Fibroblast of lung (primary cell): ENCODE results near the gene ITPR1. TPM values are rescaled to one million over a fixed set of nuclear protein-coding genes. Genes with fewer than 3 reads are reported as not detected.

Source experiments
- DNase-seq, 2 donors: peaks; one replicate each; pipeline versions ENCODE4 v3.0.0 to v3.0.0-alpha.2; 2010; ENCODE audit warnings: low read depth in 2 of 2
- H2AFZ ChIP-seq: 2 replicates; pipeline ENCODE4 v1.5.1; 2012; ENCODE audit warnings: low read length, control low read depth, inconsistent platforms
- H3K27ac ChIP-seq: 2 replicates; pipeline ENCODE4 v1.5.1; 2011; ENCODE audit warnings: low read length, control low read depth; ENCODE audit not compliant: insufficient read depth
- H3K27me3 ChIP-seq: 2 replicates; pipeline ENCODE4 v1.5.1; 2011; ENCODE audit warnings: mild to moderate bottlenecking, low read length; ENCODE audit not compliant: control insufficient read depth, insufficient read depth
- H3K36me3 ChIP-seq: 2 replicates; pipeline ENCODE4 v1.5.1; 2011; ENCODE audit warnings: low read length; ENCODE audit not compliant: control insufficient read depth, insufficient read depth
- H3K4me1 ChIP-seq: 2 replicates; pipeline ENCODE4 v1.5.1; 2011; ENCODE audit warnings: low read length; ENCODE audit not compliant: control insufficient read depth, insufficient read depth; ENCODE audit errors: extremely low read depth
- H3K4me2 ChIP-seq: 2 replicates; pipeline ENCODE4 v1.5.1; 2011; ENCODE audit warnings: low read length, control low read depth; ENCODE audit not compliant: insufficient read depth; ENCODE audit errors: extremely low read depth
- H3K4me3 ChIP-seq, 4 experiments: fragments of 200-600 bp in 1 of 4; sonication (generic) in 1 of 4; replicated peaks in 1 of 4; 2 replicates each; pipeline ENCODE4 v1.5.1; 2011 to 2016; ENCODE audit warnings: low read length in 4 of 4, low read depth in 3 of 4, mild to moderate bottlenecking in 3 of 4, control low read depth in 2 of 4, inconsistent platforms in 1 of 4, mixed read lengths in 1 of 4; ENCODE audit not compliant: insufficient read depth in 1 of 4; ENCODE audit errors: control extremely low read depth in 1 of 4
- H3K79me2 ChIP-seq: 2 replicates; pipeline ENCODE4 v1.5.1; 2012; ENCODE audit warnings: mild to moderate bottlenecking, low read length, inconsistent platforms; ENCODE audit not compliant: control insufficient read depth, insufficient read depth
- H3K9ac ChIP-seq: 2 replicates; pipeline ENCODE4 v1.5.1; 2011; ENCODE audit warnings: mild to moderate bottlenecking, low read length, control low read depth; ENCODE audit not compliant: insufficient read depth
- H3K9me3 ChIP-seq: 2 replicates; pipeline ENCODE4 v1.5.1; 2012; ENCODE audit warnings: low read depth, low read length; ENCODE audit not compliant: control insufficient read depth, insufficient read depth
- H4K20me1 ChIP-seq: 2 replicates; pipeline ENCODE4 v1.5.1; 2011; ENCODE audit warnings: low read length; ENCODE audit not compliant: control insufficient read depth, insufficient read depth; ENCODE audit errors: extremely low read depth
- CTCF ChIP-seq, 2 donors: IDR thresholded peaks in 1 of 2; conservative IDR thresholded peaks in 1 of 2; 1 replicate in 1 of 2; 2 replicates in 1 of 2; pipeline ENCODE4 v1.5.1; 2011 to 2012; ENCODE audit warnings: low read length in 2 of 2, control low read depth in 1 of 2, inconsistent platforms in 1 of 2, low read depth in 1 of 2, mild to moderate bottlenecking in 1 of 2
- EZH2 ChIP-seq: IDR thresholded peaks from 2 replicates; pipeline ENCODE4 v1.5.1; 2012; ENCODE audit warnings: low read length, control low read depth, mild to moderate bottlenecking; ENCODE audit errors: missing control alignments
- polyA plus RNA-seq, 2 donors: library from polyadenylated mRNA; depleted of rRNA in 1 of 2; stranded (reverse) in 1 of 2; unstranded in 1 of 2; fragments of >200 nt; gene quantifications; 2 replicates each; pipeline ENCODE4 v1.2.1, GENCODE V29; 2011 to 2012; ENCODE audit warnings: missing spikeins in 1 of 2
- total RNA-seq: library from RNA; depleted of rRNA; stranded (reverse); fragments of >200 nt; gene quantifications from 2 replicates; pipeline ENCODE4 v1.2.1, GENCODE V29; 2014

Gene ITPR1
- total and polyA plus RNA-seq, 2 donors (not counting 1 experiment from before 2014, with no cell fraction given), result 19.2 to 87.0 TPM

- Histone ChIP-seq H3K4me1 (no peaks in the 10 kb centered on the region), H3K9ac (no peak overlapping the region), H4K20me1 (no peaks in the 10 kb centered on the region), H3K4me3 (no peak overlapping the region), H3K4me2 (no peak overlapping the region), H2AFZ (no peak overlapping the region), H3K36me3 (no peaks in the 10 kb centered on the region), H3K27me3 (no peaks in the 10 kb centered on the region), H3K79me2 (no peaks in the 10 kb centered on the region), H3K27ac (no peak overlapping the region), H3K9me3 (no peaks in the 10 kb centered on the region)
- no peak for TF ChIP-seq CTCF (conservative IDR thresholded peaks at IDR 0.05 in 1 of 2, IDR thresholded peaks at IDR 0.05 in 1 of 2; ENCODE audit: low read depth in 1 of 2, low read length in 2 of 2)
- no peak for TF ChIP-seq EZH2
- DNase-seq, result no peak
Measured at GRCh38 chr3:4548780-4549179, 55.6 kb downstream of the ITPR1 start.

- H3K27me3 ChIP-seq, result no peaks in the 10 kb centered on the region
- TF ChIP-seq CTCF (conservative IDR thresholded peaks at IDR 0.05 in 1 of 2, IDR thresholded peaks at IDR 0.05 in 1 of 2; ENCODE audit: low read depth in 1 of 2, low read length in 2 of 2), result no peak
- no peak for TF ChIP-seq EZH2
Measured at GRCh38 chr3:4549896-4550295, 56.7 kb downstream of the ITPR1 start.

GRCh38 chr3:4551051-4551711 lies 58.0 kb downstream of the ITPR1 start:
- no peak for TF ChIP-seq CTCF (conservative IDR thresholded peaks at IDR 0.05 in 1 of 2, IDR thresholded peaks at IDR 0.05 in 1 of 2; ENCODE audit: low read depth in 1 of 2, low read length in 2 of 2)
- TF ChIP-seq EZH2, result no peak
- no peaks in the 10 kb centered on the region for H3K9me3 ChIP-seq
- H3K27ac ChIP-seq, result no peak overlapping the region
- no peaks in the 10 kb centered on the region for H3K79me2 ChIP-seq
- H3K4me2 ChIP-seq, result peak overlapping the region; percentile 8
- H2AFZ ChIP-seq, result no peak overlapping the region
- H3K36me3 ChIP-seq, result no peaks in the 10 kb centered on the region
- H3K4me1 ChIP-seq, result no peaks in the 10 kb centered on the region
- H4K20me1 ChIP-seq, result no peaks in the 10 kb centered on the region
- DNase-seq, result peak in 1 of 2 donors; percentile 76
- no peak overlapping the region for H3K9ac ChIP-seq
- no peaks in the 10 kb centered on the region for H3K27me3 ChIP-seq
- H3K4me3 ChIP-seq, result no peak overlapping the region

More at GRCh38 chr3:4549896-4550295, 56.7 kb downstream of the ITPR1 start:
- H3K36me3 ChIP-seq, result no peaks in the 10 kb centered on the region
- no peak overlapping the region for H2AFZ ChIP-seq
- no peak for DNase-seq
- no peak overlapping the region for H3K9ac ChIP-seq
- H3K9me3 ChIP-seq, result no peaks in the 10 kb centered on the region
- no peaks in the 10 kb centered on the region for H4K20me1 ChIP-seq
- no peak overlapping the region for H3K4me2 ChIP-seq
- H3K79me2 ChIP-seq, result no peaks in the 10 kb centered on the region
- H3K27ac ChIP-seq, result no peak overlapping the region
- no peak overlapping the region for H3K4me3 ChIP-seq
- H3K4me1 ChIP-seq, result no peaks in the 10 kb centered on the region
